ENCODE results near the gene MTM1. TPM values are rescaled to one million over a fixed set of nuclear protein-coding genes. Genes with fewer than 3 reads are reported as not detected.

Gene MTM1
- total and polyA plus RNA-seq, 2 experiments from 2014 or later: 3.2 to 8.7 TPM

DNA sequence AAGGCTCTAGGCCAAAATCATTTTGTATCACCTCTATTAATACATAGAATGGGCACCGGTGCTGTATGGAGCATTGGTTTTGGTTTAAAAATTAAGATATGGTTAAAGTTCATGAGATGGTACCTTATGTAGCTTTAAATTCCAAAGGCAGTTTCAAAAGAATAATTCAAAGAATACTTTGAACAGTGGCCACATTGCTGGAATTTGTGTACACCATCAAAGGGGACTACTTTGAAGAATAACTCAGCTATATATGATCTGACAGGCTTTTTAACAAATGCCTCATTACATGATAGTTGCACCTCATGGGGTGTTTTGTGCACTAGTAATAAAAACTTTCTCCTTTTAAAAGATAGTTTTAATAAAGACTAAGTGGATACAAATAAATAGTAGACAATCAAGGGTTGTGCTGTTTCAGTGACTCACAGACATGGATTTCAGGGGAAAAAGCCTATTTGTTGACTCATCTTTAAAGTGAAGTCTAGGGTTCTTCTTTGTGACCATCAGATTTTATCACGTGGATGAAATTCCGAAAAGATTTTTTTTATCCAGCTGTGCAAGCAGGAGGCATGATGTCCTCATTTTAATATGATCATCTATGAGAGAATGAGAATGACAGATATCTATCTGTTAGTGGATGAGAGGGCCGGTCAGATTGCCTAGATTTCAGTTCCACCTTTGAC lies 12.8 kb downstream of the MTM1 start (continued):
- TF ChIP-seq, protein P1, sequence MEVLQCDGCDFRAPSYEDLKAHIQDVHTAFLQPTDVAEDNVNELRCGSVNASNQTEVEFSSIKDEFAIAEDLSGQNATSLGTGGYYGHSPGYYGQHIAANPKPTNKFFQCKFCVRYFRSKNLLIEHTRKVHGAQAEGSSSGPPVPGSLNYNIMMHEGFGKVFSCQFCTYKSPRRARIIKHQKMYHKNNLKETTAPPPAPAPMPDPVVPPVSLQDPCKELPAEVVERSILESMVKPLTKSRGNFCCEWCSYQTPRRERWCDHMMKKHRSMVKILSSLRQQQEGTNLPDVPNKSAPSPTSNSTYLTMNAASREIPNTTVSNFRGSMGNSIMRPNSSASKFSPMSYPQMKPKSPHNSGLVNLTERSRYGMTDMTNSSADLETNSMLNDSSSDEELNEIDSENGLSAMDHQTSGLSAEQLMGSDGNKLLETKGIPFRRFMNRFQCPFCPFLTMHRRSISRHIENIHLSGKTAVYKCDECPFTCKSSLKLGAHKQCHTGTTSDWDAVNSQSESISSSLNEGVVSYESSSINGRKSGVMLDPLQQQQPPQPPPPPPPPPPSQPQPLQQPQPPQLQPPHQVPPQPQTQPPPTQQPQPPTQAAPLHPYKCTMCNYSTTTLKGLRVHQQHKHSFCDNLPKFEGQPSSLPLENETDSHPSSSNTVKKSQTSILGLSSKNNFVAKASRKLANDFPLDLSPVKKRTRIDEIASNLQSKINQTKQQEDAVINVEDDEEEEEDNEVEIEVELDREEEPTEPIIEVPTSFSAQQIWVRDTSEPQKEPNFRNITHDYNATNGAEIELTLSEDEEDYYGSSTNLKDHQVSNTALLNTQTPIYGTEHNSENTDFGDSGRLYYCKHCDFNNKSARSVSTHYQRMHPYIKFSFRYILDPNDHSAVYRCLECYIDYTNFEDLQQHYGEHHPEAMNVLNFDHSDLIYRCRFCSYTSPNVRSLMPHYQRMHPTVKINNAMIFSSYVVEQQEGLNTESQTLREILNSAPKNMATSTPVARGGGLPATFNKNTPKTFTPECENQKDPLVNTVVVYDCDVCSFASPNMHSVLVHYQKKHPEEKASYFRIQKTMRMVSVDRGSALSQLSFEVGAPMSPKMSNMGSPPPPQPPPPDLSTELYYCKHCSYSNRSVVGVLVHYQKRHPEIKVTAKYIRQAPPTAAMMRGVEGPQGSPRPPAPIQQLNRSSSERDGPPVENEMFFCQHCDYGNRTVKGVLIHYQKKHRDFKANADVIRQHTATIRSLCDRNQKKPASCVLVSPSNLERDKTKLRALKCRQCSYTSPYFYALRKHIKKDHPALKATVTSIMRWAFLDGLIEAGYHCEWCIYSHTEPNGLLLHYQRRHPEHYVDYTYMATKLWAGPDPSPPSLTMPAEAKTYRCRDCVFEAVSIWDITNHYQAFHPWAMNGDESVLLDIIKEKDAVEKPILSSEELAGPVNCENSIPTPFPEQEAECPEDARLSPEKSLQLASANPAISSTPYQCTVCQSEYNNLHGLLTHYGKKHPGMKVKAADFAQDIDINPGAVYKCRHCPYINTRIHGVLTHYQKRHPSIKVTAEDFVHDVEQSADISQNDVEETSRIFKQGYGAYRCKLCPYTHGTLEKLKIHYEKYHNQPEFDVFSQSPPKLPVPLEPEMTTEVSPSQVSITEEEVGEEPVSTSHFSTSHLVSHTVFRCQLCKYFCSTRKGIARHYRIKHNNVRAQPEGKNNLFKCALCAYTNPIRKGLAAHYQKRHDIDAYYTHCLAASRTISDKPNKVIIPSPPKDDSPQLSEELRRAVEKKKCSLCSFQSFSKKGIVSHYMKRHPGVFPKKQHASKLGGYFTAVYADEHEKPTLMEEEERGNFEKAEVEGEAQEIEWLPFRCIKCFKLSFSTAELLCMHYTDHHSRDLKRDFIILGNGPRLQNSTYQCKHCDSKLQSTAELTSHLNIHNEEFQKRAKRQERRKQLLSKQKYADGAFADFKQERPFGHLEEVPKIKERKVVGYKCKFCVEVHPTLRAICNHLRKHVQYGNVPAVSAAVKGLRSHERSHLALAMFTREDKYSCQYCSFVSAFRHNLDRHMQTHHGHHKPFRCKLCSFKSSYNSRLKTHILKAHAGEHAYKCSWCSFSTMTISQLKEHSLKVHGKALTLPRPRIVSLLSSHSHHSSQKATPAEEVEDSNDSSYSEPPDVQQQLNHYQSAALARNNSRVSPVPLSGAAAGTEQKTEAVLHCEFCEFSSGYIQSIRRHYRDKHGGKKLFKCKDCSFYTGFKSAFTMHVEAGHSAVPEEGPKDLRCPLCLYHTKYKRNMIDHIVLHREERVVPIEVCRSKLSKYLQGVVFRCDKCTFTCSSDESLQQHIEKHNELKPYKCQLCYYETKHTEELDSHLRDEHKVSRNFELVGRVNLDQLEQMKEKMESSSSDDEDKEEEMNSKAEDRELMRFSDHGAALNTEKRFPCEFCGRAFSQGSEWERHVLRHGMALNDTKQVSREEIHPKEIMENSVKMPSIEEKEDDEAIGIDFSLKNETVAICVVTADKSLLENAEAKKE (CRISPR knock-in tag; IDR thresholded peaks at IDR 0.05): no peak
- TF ChIP-seq, protein P2, sequence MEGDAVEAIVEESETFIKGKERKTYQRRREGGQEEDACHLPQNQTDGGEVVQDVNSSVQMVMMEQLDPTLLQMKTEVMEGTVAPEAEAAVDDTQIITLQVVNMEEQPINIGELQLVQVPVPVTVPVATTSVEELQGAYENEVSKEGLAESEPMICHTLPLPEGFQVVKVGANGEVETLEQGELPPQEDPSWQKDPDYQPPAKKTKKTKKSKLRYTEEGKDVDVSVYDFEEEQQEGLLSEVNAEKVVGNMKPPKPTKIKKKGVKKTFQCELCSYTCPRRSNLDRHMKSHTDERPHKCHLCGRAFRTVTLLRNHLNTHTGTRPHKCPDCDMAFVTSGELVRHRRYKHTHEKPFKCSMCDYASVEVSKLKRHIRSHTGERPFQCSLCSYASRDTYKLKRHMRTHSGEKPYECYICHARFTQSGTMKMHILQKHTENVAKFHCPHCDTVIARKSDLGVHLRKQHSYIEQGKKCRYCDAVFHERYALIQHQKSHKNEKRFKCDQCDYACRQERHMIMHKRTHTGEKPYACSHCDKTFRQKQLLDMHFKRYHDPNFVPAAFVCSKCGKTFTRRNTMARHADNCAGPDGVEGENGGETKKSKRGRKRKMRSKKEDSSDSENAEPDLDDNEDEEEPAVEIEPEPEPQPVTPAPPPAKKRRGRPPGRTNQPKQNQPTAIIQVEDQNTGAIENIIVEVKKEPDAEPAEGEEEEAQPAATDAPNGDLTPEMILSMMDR (conservative IDR thresholded peaks at IDR 0.05; ENCODE audit: low read depth in 2 of 2): no peak
- no peak for TF ChIP-seq POLR2AphosphoS5 (IDR thresholded peaks at IDR 0.05; ENCODE audit: low read depth)
- no peak for TF ChIP-seq JUNB (IDR thresholded peaks at IDR 0.05; ENCODE audit: unreplicated experiment)
- no peak for TF ChIP-seq STAT1 (IDR thresholded peaks at IDR 0.05; ENCODE audit: unreplicated experiment)

DNA sequence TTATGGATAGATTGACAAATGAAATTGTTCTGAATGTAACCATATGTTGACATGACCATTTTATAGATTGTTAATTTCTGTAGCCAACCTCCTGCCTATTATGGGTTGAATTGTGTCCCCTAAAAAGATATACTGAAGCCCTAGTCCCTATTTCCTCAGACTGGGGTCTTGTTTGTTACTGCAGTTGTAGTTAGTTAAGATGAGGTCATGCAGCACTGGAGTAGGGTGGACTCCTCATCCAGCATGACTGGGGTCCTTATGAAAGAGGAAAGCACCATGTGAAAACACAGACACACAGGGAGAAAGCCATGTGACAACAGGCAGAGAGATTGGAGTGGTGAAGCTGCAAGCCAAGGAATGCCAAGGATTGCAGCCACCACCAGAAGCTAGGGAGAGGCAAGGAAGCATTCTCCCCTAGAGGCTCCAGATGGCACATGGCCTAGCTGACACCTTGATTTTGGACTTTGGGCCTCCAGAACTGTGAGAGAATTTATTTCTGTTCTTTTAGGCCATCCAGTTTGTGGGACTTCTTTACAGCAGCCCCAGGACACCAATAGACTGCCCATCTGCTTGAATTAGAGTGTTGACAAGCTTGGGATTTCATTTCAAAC lies 14.0 kb downstream of the MTM1 start:
- no peaks in the 10 kb centered on the region for H3K27me3 Mint-ChIP-seq (ENCODE audit: insufficient read depth, low read depth, poor library complexity)
- no peak overlapping the region for H3K4me3 Mint-ChIP-seq
- H3K9me2 ChIP-seq (ENCODE audit: insufficient read depth): no peaks in the 10 kb centered on the region
- no peak overlapping the region for H3K4me3 ChIP-seq
- no peaks in the 10 kb centered on the region for H4K20me1 ChIP-seq (replicated peaks; ENCODE audit: insufficient read depth)
- peaks cover 7% of the 10 kb centered on the region; the same call in 2 of the 3 replicates for H3K36me3 Mint-ChIP-seq (ENCODE audit: low read depth)
- H3K9me3 Mint-ChIP-seq: no peaks in the 10 kb centered on the region
- H3K4me1 Mint-ChIP-seq: peaks cover 4% of the 10 kb centered on the region; the same call in 2 of the 3 replicates
- H3K27ac ChIP-seq (ENCODE audit: low read depth): no peak overlapping the region
- no peak for ATAC-seq
- no peaks in the 10 kb centered on the region for H3F3A ChIP-seq (replicated peaks; ENCODE audit: low read depth)
- H3K4me1 ChIP-seq (ENCODE audit: insufficient read depth): no peaks in the 10 kb centered on the region
- H3K27ac Mint-ChIP-seq: no peak overlapping the region
- DNase-seq (ENCODE audit: low spot score): no peak
- no peaks in the 10 kb centered on the region for H3K36me3 ChIP-seq (ENCODE audit: insufficient read depth)
- H3K27me3 ChIP-seq (ENCODE audit: insufficient read depth): no peaks in the 10 kb centered on the region
- no peak overlapping the region for H2AFZ ChIP-seq
- H3K4me2 ChIP-seq: no peak overlapping the region
- peaks cover 19% of the 10 kb centered on the region for H3K79me2 ChIP-seq (replicated peaks; ENCODE audit: insufficient read depth)
- no peak for TF ChIP-seq ZNF331 (CRISPR knock-in tag; IDR thresholded peaks at IDR 0.05; ENCODE audit: low read depth)
- TF ChIP-seq CREB1 (CRISPR knock-in tag; IDR thresholded peaks at IDR 0.05; ENCODE audit: low read depth): no peak
- no peak for TF ChIP-seq EZH2 (IDR thresholded peaks at IDR 0.05; ENCODE audit: low read depth, unreplicated experiment)
- no peak for TF ChIP-seq STAT1 (IDR thresholded peaks at IDR 0.05; ENCODE audit: unreplicated experiment)
- TF ChIP-seq, protein P3, sequence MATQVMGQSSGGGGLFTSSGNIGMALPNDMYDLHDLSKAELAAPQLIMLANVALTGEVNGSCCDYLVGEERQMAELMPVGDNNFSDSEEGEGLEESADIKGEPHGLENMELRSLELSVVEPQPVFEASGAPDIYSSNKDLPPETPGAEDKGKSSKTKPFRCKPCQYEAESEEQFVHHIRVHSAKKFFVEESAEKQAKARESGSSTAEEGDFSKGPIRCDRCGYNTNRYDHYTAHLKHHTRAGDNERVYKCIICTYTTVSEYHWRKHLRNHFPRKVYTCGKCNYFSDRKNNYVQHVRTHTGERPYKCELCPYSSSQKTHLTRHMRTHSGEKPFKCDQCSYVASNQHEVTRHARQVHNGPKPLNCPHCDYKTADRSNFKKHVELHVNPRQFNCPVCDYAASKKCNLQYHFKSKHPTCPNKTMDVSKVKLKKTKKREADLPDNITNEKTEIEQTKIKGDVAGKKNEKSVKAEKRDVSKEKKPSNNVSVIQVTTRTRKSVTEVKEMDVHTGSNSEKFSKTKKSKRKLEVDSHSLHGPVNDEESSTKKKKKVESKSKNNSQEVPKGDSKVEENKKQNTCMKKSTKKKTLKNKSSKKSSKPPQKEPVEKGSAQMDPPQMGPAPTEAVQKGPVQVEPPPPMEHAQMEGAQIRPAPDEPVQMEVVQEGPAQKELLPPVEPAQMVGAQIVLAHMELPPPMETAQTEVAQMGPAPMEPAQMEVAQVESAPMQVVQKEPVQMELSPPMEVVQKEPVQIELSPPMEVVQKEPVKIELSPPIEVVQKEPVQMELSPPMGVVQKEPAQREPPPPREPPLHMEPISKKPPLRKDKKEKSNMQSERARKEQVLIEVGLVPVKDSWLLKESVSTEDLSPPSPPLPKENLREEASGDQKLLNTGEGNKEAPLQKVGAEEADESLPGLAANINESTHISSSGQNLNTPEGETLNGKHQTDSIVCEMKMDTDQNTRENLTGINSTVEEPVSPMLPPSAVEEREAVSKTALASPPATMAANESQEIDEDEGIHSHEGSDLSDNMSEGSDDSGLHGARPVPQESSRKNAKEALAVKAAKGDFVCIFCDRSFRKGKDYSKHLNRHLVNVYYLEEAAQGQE (IDR thresholded peaks at IDR 0.05; ENCODE audit: unreplicated experiment): no peak
